ENCODE measurements around the gene PDPN.

DNA sequence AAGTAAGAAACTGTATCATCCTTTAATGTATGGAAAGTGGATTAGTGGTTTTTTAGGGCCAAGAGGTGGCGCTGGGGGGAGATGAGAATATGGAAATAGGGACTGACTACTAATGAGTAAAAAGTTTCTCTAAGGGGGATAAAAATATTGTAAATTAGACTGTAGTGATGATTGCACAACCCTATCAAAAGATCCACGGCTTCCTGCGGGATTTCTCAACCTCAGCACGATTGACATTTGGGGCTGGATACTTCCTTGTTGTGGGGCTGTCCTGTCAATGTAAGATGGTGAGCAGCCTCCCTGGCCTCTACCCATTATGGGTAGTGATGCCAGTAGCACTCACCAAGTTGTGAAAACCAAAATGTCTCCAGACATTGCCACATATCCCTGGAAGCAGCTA, 80.3 kb downstream of the PDPN start:
- TF ChIP-seq POLR2A (IDR thresholded peaks at IDR 0.05) (no peak), CTCF (IDR thresholded peaks at IDR 0.05) (no peak), EP300 (IDR thresholded peaks at IDR 0.05) (no peak)
